Measurements from ENCODE around the gene MSN.
"Not testable (repeated sequence)": the region's sequence is repeated elsewhere in the genome, so short reads cannot be mapped to it uniquely, and the experiment has no call there.

Gene MSN

GRCh38 chrX:65635822-65636221 lies 31.6 kb upstream of the MSN start:
- Histone ChIP-seq H3K4me3 (no peak overlapping the region), H3K9me3 (no peaks in the 10 kb centered on the region), H3K36me3 (no peaks in the 10 kb centered on the region), H3K27ac (peak overlapping the region; percentile 79 to 86), H3K4me1 (peaks cover 0 to 26% (median 16%) of the 10 kb centered on the region in 4 donors), H3K27me3 (no peaks in the 10 kb centered on the region)
- DNase-seq, result no peak
- TF ChIP-seq CTCF (IDR thresholded peaks at IDR 0.05), result no peak
- intact Hi-C loops (cut with DNase I; ENCODE audit: low total_unique reads), result no loop called here

DNA sequence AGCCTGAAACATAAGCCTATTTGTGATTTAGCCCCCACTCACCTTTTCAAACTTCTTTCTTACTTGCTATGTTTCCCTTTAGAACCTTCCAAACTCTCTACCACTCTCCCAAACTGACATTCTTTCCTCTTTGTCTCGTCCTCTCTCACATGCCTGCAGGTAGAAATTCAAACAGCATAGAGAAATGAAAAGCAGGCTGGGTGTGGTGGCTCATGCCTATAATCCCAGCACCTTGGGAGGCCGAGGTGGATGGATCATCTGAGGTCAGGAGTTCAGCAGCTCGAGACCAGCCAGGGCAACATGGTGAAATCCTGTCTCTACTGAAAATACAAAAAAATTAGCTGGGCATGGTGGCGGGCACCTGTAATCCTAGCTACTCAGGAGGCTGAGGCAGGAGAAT lies 31.2 kb upstream of the MSN start:
- H3K4me1 ChIP-seq, result peaks cover 0 to 28% (median 18%) of the 10 kb centered on the region in 4 donors
- H3K4me3 ChIP-seq; H3K36me3 ChIP-seq; intact Hi-C loops (cut with DNase I; ENCODE audit: low total_unique reads); H3K27me3 ChIP-seq; DNase-seq; H3K9me3 ChIP-seq: not testable (repeated sequence)
- H3K27ac ChIP-seq, result peak overlapping the region; percentile 79 to 86

GRCh38 chrX:65637335-65637734 lies 30.1 kb upstream of the MSN start:
- peaks cover 0 to 30% (median 18%) of the 10 kb centered on the region in 4 donors for H3K4me1 ChIP-seq
- TF ChIP-seq CTCF (IDR thresholded peaks at IDR 0.05), result no peak
- no peak overlapping the region for H3K4me3 ChIP-seq
- no peak for DNase-seq
- H3K27me3 ChIP-seq, result no peaks in the 10 kb centered on the region
- no peak overlapping the region for H3K27ac ChIP-seq
- intact Hi-C loops (cut with DNase I; ENCODE audit: low total_unique reads), result no loop called here
- no peaks in the 10 kb centered on the region for H3K36me3 ChIP-seq
- no peaks in the 10 kb centered on the region for H3K9me3 ChIP-seq

- intact Hi-C loops (cut with DNase I; ENCODE audit: low total_unique reads), result loop anchor here (10.0 kb wide), 1 partner anchor 62 kb away; no protein-coding TSS in a partner anchor
- no peak for TF ChIP-seq CTCF (IDR thresholded peaks at IDR 0.05)
- no peaks in the 10 kb centered on the region for H3K36me3 ChIP-seq
- no peak for DNase-seq
- peak overlapping the region; percentile 72 to 80 for H3K27ac ChIP-seq
- H3K4me1 ChIP-seq, result peaks cover 0 to 42% (median 25%) of the 10 kb centered on the region in 4 donors
- H3K9me3 ChIP-seq, result no peaks in the 10 kb centered on the region
- H3K4me3 ChIP-seq, result no peak overlapping the region
- H3K27me3 ChIP-seq, result no peaks in the 10 kb centered on the region
These were observed 24.5 kb upstream of the MSN start for GRCh38 chrX:65642914-65643491.

- Histone ChIP-seq H3K4me1 (peaks cover 0 to 42% (median 25%) of the 10 kb centered on the region in 4 donors), H3K27ac (peak overlapping the region; percentile 72 to 80), H3K27me3 (no peaks in the 10 kb centered on the region), H3K9me3 (no peaks in the 10 kb centered on the region), H3K4me3 (no peak overlapping the region), H3K36me3 (no peaks in the 10 kb centered on the region)
- DNase-seq, result no peak
- no peak for TF ChIP-seq CTCF (IDR thresholded peaks at IDR 0.05)
- intact Hi-C loops (cut with DNase I; ENCODE audit: low total_unique reads), result loop anchor here (10.0 kb wide), 1 partner anchor 61 kb away; no protein-coding TSS in a partner anchor
These were observed 23.9 kb upstream of the MSN start for GRCh38 chrX:65643531-65644052.

- H3K27me3 ChIP-seq, result no peaks in the 10 kb centered on the region
- no peaks in the 10 kb centered on the region for H3K9me3 ChIP-seq
- intact Hi-C loops (cut with DNase I; ENCODE audit: low total_unique reads), result loop anchor here (10.0 kb wide), 1 partner anchor 60 kb away; no protein-coding TSS in a partner anchor
- peak overlapping the region; percentile 72 to 80 for H3K27ac ChIP-seq
- H3K4me1 ChIP-seq, result peaks cover 0 to 42% (median 25%) of the 10 kb centered on the region in 4 donors
- H3K4me3 ChIP-seq, result no peak overlapping the region
- TF ChIP-seq CTCF (IDR thresholded peaks at IDR 0.05), result no peak
- H3K36me3 ChIP-seq, result no peaks in the 10 kb centered on the region
- DNase-seq, result peak; percentile 92 to 95
These were observed 22.7 kb upstream of the MSN start for GRCh38 chrX:65644621-65645289.
